ENCODE results near the gene L3MBTL3. TPM values are rescaled to one million over a fixed set of nuclear protein-coding genes. Genes with fewer than 3 reads are reported as not detected.
A peak's percentile ranks its signal among the peaks of the same experiment; 100 is the strongest.

L3MBTL3 gene
- 16.6 and 23.8 TPM in 2 replicates for total RNA-seq (ENCODE audit: low replicate concordance)
- long read RNA-seq, partial matches to known transcripts = 2 of 3 reads
- long read RNA-seq, other reads (novel, unspliced or antisense) = 1 of 3 reads

DNA sequence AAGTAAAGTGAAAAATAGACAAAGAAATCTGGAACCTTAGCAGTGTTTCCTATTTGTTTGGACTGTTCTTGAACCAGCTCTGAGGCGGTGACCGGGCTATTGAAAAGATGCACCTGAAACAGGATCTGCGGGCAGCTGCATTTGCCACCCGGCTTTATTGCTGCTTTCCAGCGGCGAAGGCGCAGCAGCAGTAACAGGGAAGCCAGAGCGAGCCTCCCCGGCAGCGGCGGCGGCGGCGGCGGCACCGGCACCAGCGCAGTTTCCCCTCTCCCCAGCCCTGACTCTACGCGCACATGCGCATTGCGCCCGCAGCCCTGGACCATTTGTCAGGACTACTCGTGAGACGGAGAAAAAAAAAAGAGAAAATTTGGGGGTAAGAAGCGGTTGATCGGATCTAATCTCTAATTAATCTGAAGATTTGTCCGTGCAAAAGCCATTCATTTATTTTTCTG is at the start of gene L3MBTL3:
TSS of gene L3MBTL3 (plus strand) at position 290 of the 452 bp plus-strand sequence. CDS start 24,119 bp downstream, outside the sequence.
- no peaks in the 10 kb centered on the region for H3K36me3 Mint-ChIP-seq
- H3K27ac Mint-ChIP-seq = peak within 1 kb of the TSS; percentile 98
- peak within 1 kb of the TSS; percentile 98 for H3K4me3 Mint-ChIP-seq
- peak; percentile 93 for DNase-seq (ENCODE audit: extremely low spot score, unreplicated experiment)
- H3K9me3 Mint-ChIP-seq = no peaks in the 10 kb centered on the region
- H3K4me1 Mint-ChIP-seq (ENCODE audit: unreplicated experiment) = no peaks in the 10 kb centered on the region
- TF ChIP-seq CTCF (conservative IDR thresholded peaks at IDR 0.05) = no peak
- H3K27me3 Mint-ChIP-seq = no peaks in the 10 kb centered on the region

GRCh38 chr6:129969064-129969463 is 49.3 kb upstream of the L3MBTL3 start:
- H3K9me3 Mint-ChIP-seq = no peaks in the 10 kb centered on the region
- no peak overlapping the region for H3K27ac Mint-ChIP-seq
- DNase-seq (ENCODE audit: extremely low spot score, unreplicated experiment) = no peak
- TF ChIP-seq CTCF (conservative IDR thresholded peaks at IDR 0.05) = no peak
- no peak overlapping the region for H3K4me3 Mint-ChIP-seq
- peaks cover 4% of the 10 kb centered on the region for H3K27me3 Mint-ChIP-seq
- H3K36me3 Mint-ChIP-seq = no peaks in the 10 kb centered on the region
- no peaks in the 10 kb centered on the region for H3K4me1 Mint-ChIP-seq (ENCODE audit: unreplicated experiment)

GRCh38 chr6:129976110-129976509 is 42.3 kb upstream of the L3MBTL3 start:
- no peaks in the 10 kb centered on the region for H3K36me3 Mint-ChIP-seq
- H3K27ac Mint-ChIP-seq = no peak overlapping the region
- H3K27me3 Mint-ChIP-seq = peaks cover under 1% of the 10 kb centered on the region
- TF ChIP-seq CTCF (conservative IDR thresholded peaks at IDR 0.05) = no peak
- no peaks in the 10 kb centered on the region for H3K4me1 Mint-ChIP-seq (ENCODE audit: unreplicated experiment)
- no peak overlapping the region for H3K4me3 Mint-ChIP-seq
- DNase-seq (ENCODE audit: extremely low spot score, unreplicated experiment) = no peak
- peaks cover 5% of the 10 kb centered on the region for H3K9me3 Mint-ChIP-seq

- H3K27ac Mint-ChIP-seq = no peak overlapping the region
- no peak for DNase-seq (ENCODE audit: extremely low spot score, unreplicated experiment)
- H3K4me1 Mint-ChIP-seq (ENCODE audit: unreplicated experiment) = no peaks in the 10 kb centered on the region
- H3K36me3 Mint-ChIP-seq = no peaks in the 10 kb centered on the region
- H3K27me3 Mint-ChIP-seq = no peaks in the 10 kb centered on the region
- no peak for TF ChIP-seq CTCF (conservative IDR thresholded peaks at IDR 0.05)
- H3K4me3 Mint-ChIP-seq = no peak overlapping the region
- peaks cover 5% of the 10 kb centered on the region for H3K9me3 Mint-ChIP-seq
Measured at GRCh38 chr6:129978148-129978916, 40.0 kb upstream of the L3MBTL3 start.

DNA sequence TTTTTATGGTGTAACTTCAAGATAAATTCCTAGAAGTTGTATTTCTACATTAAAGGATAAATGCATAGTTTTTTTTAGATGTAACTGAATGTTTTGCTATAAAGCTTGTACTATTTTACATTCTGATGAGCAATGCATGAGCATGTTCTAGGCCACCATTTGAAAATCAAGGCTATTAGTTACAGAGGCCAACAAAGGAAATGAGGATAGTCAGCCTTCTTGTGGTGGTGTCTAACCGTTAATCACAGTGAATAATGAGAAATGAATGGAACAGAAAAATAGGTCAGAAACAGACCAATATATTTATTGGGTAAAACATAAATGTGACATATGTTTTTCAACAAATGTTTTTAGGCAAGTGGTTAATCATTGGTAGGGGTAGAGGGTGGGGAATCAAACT is 37.6 kb upstream of the L3MBTL3 start:
- Mint-ChIP-seq H3K4me3 (no peak overlapping the region), H3K27me3 (no peaks in the 10 kb centered on the region), H3K4me1 (ENCODE audit: unreplicated experiment) (no peaks in the 10 kb centered on the region), H3K36me3 (no peaks in the 10 kb centered on the region), H3K27ac (no peak overlapping the region), H3K9me3 (peaks cover 5% of the 10 kb centered on the region)
- no peak for DNase-seq (ENCODE audit: extremely low spot score, unreplicated experiment)
- TF ChIP-seq CTCF (conservative IDR thresholded peaks at IDR 0.05) = no peak
